Measurements from ENCODE around the gene OR2AT4.

The OR2AT4 gene

GRCh38 chr11:75096456-75097172 is at the start of gene OR2AT4:
OR2AT4 (minus strand) TSS chr11:75096876.
- Histone ChIP-seq H3K27me3 (ENCODE audit: insufficient read depth, low read length, poor library complexity, severe bottlenecking) (no peaks in the 10 kb centered on the region), H3F3A (ENCODE audit: low read depth) (no peaks in the 10 kb centered on the region), H3K79me2 (ENCODE audit: insufficient read depth, low read length) (no peaks in the 10 kb centered on the region), H3K4me1 (ENCODE audit: insufficient read depth, low read length, poor library complexity, severe bottlenecking) (no peaks in the 10 kb centered on the region), H3K4me3 (ENCODE audit: low read length, poor library complexity, severe bottlenecking) (no peak within 1 kb of the TSS), H3K36me3 (ENCODE audit: insufficient read depth, low read length) (no peaks in the 10 kb centered on the region), H4K20me1 (ENCODE audit: insufficient read depth, low read length, poor library complexity, severe bottlenecking) (no peaks in the 10 kb centered on the region), H3K9me2 (replicated peaks; ENCODE audit: low read depth, low read length) (no peaks in the 10 kb centered on the region), H3K9ac (ENCODE audit: low read depth, low read length, poor library complexity, severe bottlenecking) (no peak within 1 kb of the TSS), H3K9me3 (ENCODE audit: insufficient read depth, low read depth, low read length) (peaks cover 5% of the 10 kb centered on the region), H2AFZ (ENCODE audit: low read length) (no peak within 1 kb of the TSS), H3K4me2 (ENCODE audit: low read depth, low read length, poor library complexity, severe bottlenecking) (no peak within 1 kb of the TSS)
- TF ChIP-seq, protein P1, sequence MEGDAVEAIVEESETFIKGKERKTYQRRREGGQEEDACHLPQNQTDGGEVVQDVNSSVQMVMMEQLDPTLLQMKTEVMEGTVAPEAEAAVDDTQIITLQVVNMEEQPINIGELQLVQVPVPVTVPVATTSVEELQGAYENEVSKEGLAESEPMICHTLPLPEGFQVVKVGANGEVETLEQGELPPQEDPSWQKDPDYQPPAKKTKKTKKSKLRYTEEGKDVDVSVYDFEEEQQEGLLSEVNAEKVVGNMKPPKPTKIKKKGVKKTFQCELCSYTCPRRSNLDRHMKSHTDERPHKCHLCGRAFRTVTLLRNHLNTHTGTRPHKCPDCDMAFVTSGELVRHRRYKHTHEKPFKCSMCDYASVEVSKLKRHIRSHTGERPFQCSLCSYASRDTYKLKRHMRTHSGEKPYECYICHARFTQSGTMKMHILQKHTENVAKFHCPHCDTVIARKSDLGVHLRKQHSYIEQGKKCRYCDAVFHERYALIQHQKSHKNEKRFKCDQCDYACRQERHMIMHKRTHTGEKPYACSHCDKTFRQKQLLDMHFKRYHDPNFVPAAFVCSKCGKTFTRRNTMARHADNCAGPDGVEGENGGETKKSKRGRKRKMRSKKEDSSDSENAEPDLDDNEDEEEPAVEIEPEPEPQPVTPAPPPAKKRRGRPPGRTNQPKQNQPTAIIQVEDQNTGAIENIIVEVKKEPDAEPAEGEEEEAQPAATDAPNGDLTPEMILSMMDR (conservative IDR thresholded peaks at IDR 0.05; ENCODE audit: low read length), result no peak
- no peak for TF ChIP-seq EZH2phosphoT487 (IDR thresholded peaks at IDR 0.05; ENCODE audit: borderline replicate concordance)

DNA sequence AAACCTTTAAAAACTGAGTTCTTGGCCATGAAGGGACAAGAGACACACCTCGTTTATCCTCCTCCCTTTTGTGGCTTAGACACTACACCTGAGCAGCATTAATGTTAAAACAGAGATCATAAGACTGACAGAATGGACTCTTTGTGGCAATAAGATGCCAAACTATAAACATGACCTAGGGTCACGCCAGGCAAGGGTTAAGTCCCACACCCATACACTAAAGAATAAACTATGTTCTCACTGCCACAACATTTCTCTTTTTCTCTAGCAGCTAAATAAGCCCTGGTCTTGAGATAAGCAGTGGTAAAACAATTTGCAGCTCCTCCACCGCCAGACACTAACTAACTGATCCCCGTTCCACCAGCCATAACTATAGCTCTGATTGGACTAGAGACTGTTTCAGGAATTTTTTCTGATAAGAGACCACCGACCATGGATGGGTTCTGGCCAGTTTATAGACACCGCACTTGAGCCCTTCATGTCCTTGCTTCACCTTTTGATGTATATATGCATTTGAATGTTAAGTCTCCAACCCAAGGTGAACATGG is 49.4 kb upstream of the OR2AT4 start:
- Histone ChIP-seq H3K79me2 (ENCODE audit: insufficient read depth, low read length) (no peaks in the 10 kb centered on the region), H2AFZ (ENCODE audit: low read length) (no peak overlapping the region), H3K36me3 (ENCODE audit: insufficient read depth, low read length) (no peaks in the 10 kb centered on the region), H3K4me2 (ENCODE audit: low read depth, low read length, poor library complexity, severe bottlenecking) (no peak overlapping the region), H3K9me2 (replicated peaks; ENCODE audit: low read depth, low read length) (no peaks in the 10 kb centered on the region), H3K9me3 (ENCODE audit: insufficient read depth, low read depth, low read length) (no peaks in the 10 kb centered on the region), H3K27me3 (ENCODE audit: insufficient read depth, low read length, poor library complexity, severe bottlenecking) (no peaks in the 10 kb centered on the region), H4K20me1 (ENCODE audit: insufficient read depth, low read length, poor library complexity, severe bottlenecking) (no peaks in the 10 kb centered on the region), H3F3A (ENCODE audit: low read depth) (peaks cover 5% of the 10 kb centered on the region; the same call in 1 of the 2 replicates), H3K4me3 (ENCODE audit: low read length, poor library complexity, severe bottlenecking) (no peak overlapping the region), H3K4me1 (ENCODE audit: insufficient read depth, low read length, poor library complexity, severe bottlenecking) (peaks cover 18% of the 10 kb centered on the region), H3K9ac (ENCODE audit: low read depth, low read length, poor library complexity, severe bottlenecking) (no peak overlapping the region)
- TF ChIP-seq, protein P1 (conservative IDR thresholded peaks at IDR 0.05; ENCODE audit: low read length), result no peak
- no peak for TF ChIP-seq EZH2phosphoT487 (IDR thresholded peaks at IDR 0.05; ENCODE audit: borderline replicate concordance)

- no peaks in the 10 kb centered on the region for H3K9me3 ChIP-seq (ENCODE audit: insufficient read depth, low read depth, low read length)
- H3K27me3 ChIP-seq (ENCODE audit: insufficient read depth, low read length, poor library complexity, severe bottlenecking), result no peaks in the 10 kb centered on the region
- H3K4me2 ChIP-seq (ENCODE audit: low read depth, low read length, poor library complexity, severe bottlenecking), result no peak overlapping the region
- H3K4me3 ChIP-seq (ENCODE audit: low read length, poor library complexity, severe bottlenecking), result no peak overlapping the region
- H3K9me2 ChIP-seq (replicated peaks; ENCODE audit: low read depth, low read length), result no peaks in the 10 kb centered on the region
- H4K20me1 ChIP-seq (ENCODE audit: insufficient read depth, low read length, poor library complexity, severe bottlenecking), result no peaks in the 10 kb centered on the region
- H3K79me2 ChIP-seq (ENCODE audit: insufficient read depth, low read length), result no peaks in the 10 kb centered on the region
- peaks cover 5% of the 10 kb centered on the region; the same call in 1 of the 2 replicates for H3F3A ChIP-seq (ENCODE audit: low read depth)
- TF ChIP-seq, protein P1 (conservative IDR thresholded peaks at IDR 0.05; ENCODE audit: low read length), result no peak
- no peak overlapping the region for H3K9ac ChIP-seq (ENCODE audit: low read depth, low read length, poor library complexity, severe bottlenecking)
- peaks cover 18% of the 10 kb centered on the region for H3K4me1 ChIP-seq (ENCODE audit: insufficient read depth, low read length, poor library complexity, severe bottlenecking)
- H3K36me3 ChIP-seq (ENCODE audit: insufficient read depth, low read length), result no peaks in the 10 kb centered on the region
- H2AFZ ChIP-seq (ENCODE audit: low read length), result no peak overlapping the region
Measured at GRCh38 chr11:75145196-75145971, 48.7 kb upstream of the OR2AT4 start.

Measured in Loucy (cell line).